K562 (cell line): Measurements from ENCODE around the gene HPCAL1. TPM values are rescaled to one million over a fixed set of nuclear protein-coding genes. Genes with fewer than 3 reads are reported as not detected.
A peak's percentile ranks its signal among the peaks of the same experiment; 100 is the strongest.

Experiments
- ATAC-seq: fragments of 200-7000 bp; cut with Tn5 transposase; 3 replicates; pipeline ENCODE4 v1.9.1; 2020; ENCODE audit warnings: moderate library complexity
- BruUV-seq: library from RNA; stranded (reverse); fragments of 400-500 nt; replicated peaks from 2 replicates; lab custom pipeline; 2021; lab: Mats Ljungman, UMichigan
- CTCF ChIA-PET: fragments of 300-600 bp; formaldehyde crosslinking; extraction: SDS; loops from one replicate; lab custom pipeline; 2021; ENCODE audit warnings: low intra/inter-chr PET ratio; lab: Yijun Ruan, JAX
- POLR2A ChIA-PET: fragments of 300-600, 350-650 bp; sonication (Branson Sonifier 250); formaldehyde crosslinking; extraction: SDS; loops from one replicate; lab custom pipeline; 2021; ENCODE audit warnings: antibody characterized with exemption, inconsistent platforms; lab: Yijun Ruan, JAX
- DNase-seq, 4 experiments: peaks; one replicate each; pipeline versions ENCODE4 v3.0.0 to v3.0.0-alpha.2; 2011 to 2018; ENCODE audit warnings: low spot score in 3 of 4, mixed read lengths in 3 of 4; ENCODE audit errors: extremely low read depth in 1 of 4
- FAIRE-seq: peaks from 2 replicates; lab custom pipeline; 2011; peaks lifted over from hg19 to GRCh38; lab: Jason Lieb, UNC
- H2AFZ ChIP-seq: 2 replicates; pipeline ENCODE4 v1.6.0; 2011; ENCODE audit warnings: low read depth, low read length, control low read depth, inconsistent platforms
- H3K27ac ChIP-seq: fragments of 200-600 bp; 3 replicates; pipeline ENCODE4 v1.8.0; 2011; ENCODE audit warnings: low read depth, mild to moderate bottlenecking, control low read depth, inconsistent platforms, low read length, moderate library complexity, mixed read lengths; ENCODE audit errors: extremely low read depth
- H3K27me3 ChIP-seq, 2 experiments: fragments of 300-600 bp in 1 of 2; 2 replicates in 1 of 2; 3 replicates in 1 of 2; pipeline versions ENCODE4 v1.6.0 to v1.8.0; 2011; ENCODE audit warnings: inconsistent platforms in 2 of 2, low read length in 2 of 2, mild to moderate bottlenecking in 1 of 2, mixed read lengths in 1 of 2, moderate library complexity in 1 of 2; ENCODE audit not compliant: control insufficient read depth in 2 of 2, insufficient read depth in 2 of 2
- H3K36me3 ChIP-seq: fragments of 300-600 bp; 3 replicates; pipeline ENCODE4 v1.8.0; 2011; ENCODE audit warnings: mild to moderate bottlenecking, low read length, inconsistent platforms; ENCODE audit not compliant: control insufficient read depth, insufficient read depth
- H3K4me1 ChIP-seq, 2 experiments: fragments of 200-600 bp in 1 of 2; replicated peaks in 1 of 2; 2 replicates in 1 of 2; 3 replicates in 1 of 2; pipeline versions ENCODE4 v1.5.1 to v1.8.0; 2011; ENCODE audit warnings: inconsistent platforms in 2 of 2, low read length in 2 of 2, mild to moderate bottlenecking in 1 of 2, mixed read lengths in 1 of 2, moderate library complexity in 1 of 2; ENCODE audit not compliant: control insufficient read depth in 2 of 2, insufficient read depth in 2 of 2
- H3K4me2 ChIP-seq: 2 replicates; pipeline ENCODE4 v1.6.1; 2011; ENCODE audit warnings: low read length, control low read depth, inconsistent platforms, mixed read lengths; ENCODE audit not compliant: insufficient read depth
- H3K4me3 ChIP-seq: fragments of 200-600 bp; sonication (generic), shearing (Covaris generic); 2 replicates; pipeline ENCODE4 v1.5.1; 2016; ENCODE audit warnings: control low read depth, inconsistent platforms
- H3K79me2 ChIP-seq: fragments of 200-600 bp; 3 replicates; pipeline ENCODE4 v1.8.0; 2011; ENCODE audit warnings: low read length, inconsistent platforms; ENCODE audit not compliant: control insufficient read depth, insufficient read depth
- H3K9ac ChIP-seq, 2 experiments: 2 replicates each; pipeline versions ENCODE4 v1.6.0 to v1.6.1; 2011; ENCODE audit warnings: low read depth in 2 of 2, low read length in 2 of 2, control low read depth in 1 of 2, inconsistent platforms in 1 of 2, mild to moderate bottlenecking in 1 of 2, mixed read lengths in 1 of 2; ENCODE audit not compliant: insufficient read depth in 1 of 2
- H3K9me1 ChIP-seq: one replicate; pipeline ENCODE4 v1.6.0; 2011; ENCODE audit warnings: inconsistent platforms, mild to moderate bottlenecking, low read length, moderate library complexity; ENCODE audit not compliant: control insufficient read depth, insufficient read depth
- H3K9me3 ChIP-seq: replicated peaks from 2 replicates; pipeline ENCODE4 v1.5.1; 2011; ENCODE audit warnings: low read depth, low read length, inconsistent platforms; ENCODE audit not compliant: control insufficient read depth, insufficient read depth
- H4K20me1 ChIP-seq: replicated peaks from 2 replicates; pipeline ENCODE4 v1.6.1; 2011; ENCODE audit warnings: low read length, inconsistent platforms, mixed read lengths; ENCODE audit not compliant: control insufficient read depth, insufficient read depth
- ATF1 ChIP-seq, 2 experiments: fragments of 450-650 bp in 1 of 2; IDR thresholded peaks; 2 replicates each; pipeline ENCODE4 v1.6.1; 2016; ENCODE audit warnings: missing compliant biosample characterization in 1 of 2, missing genetic modification characterization in 1 of 2
- CHD2 ChIP-seq: IDR thresholded peaks from 2 replicates; pipeline ENCODE4 v1.6.1; 2011; ENCODE audit warnings: low read depth, low read length
- EP400 ChIP-seq: fragments of 450-650 bp; IDR thresholded peaks from 2 replicates; pipeline ENCODE4 v1.6.1; 2017; ENCODE audit warnings: antibody characterized with exemption, mild to moderate bottlenecking, moderate library complexity
- GTF2F1 ChIP-seq: IDR thresholded peaks from 2 replicates; pipeline ENCODE4 v1.6.1; 2011; ENCODE audit warnings: low read depth, low read length, improper control_type of control experiment
- MTA2 ChIP-seq: fragments of 450-650 bp; IDR thresholded peaks from 2 replicates; pipeline ENCODE4 v1.6.1; 2016; ENCODE audit warnings: low read depth
- MYC ChIP-seq, 2 experiments: fragments of 250-450 bp in 1 of 2; sonication (Bioruptor Pico) in 1 of 2; IDR thresholded peaks; 2 replicates each; pipeline versions ENCODE4 v1.5.1 to v1.6.1; 2012 to 2021; ENCODE audit warnings: low read depth in 2 of 2, borderline replicate concordance in 1 of 2, improper control_type of control experiment in 1 of 2, low read length in 1 of 2, mild to moderate bottlenecking in 1 of 2, moderate library complexity in 1 of 2
- SFPQ ChIP-seq: fragments of 200-400 bp; formaldehyde crosslinking; IDR thresholded peaks from 2 replicates; pipeline ENCODE4 v1.6.1; 2017; ENCODE audit warnings: mild to moderate bottlenecking, low read depth, low read length, moderate library complexity
- SREBF2 ChIP-seq: sonication (generic); formaldehyde crosslinking; IDR thresholded peaks from 2 replicates; pipeline ENCODE4 v1.4.0; 2020; ENCODE audit warnings: mild to moderate bottlenecking, missing genetic modification reagents
- TAF1 ChIP-seq: IDR thresholded peaks from 2 replicates; pipeline ENCODE4 v1.6.1; 2011; ENCODE audit warnings: mild to moderate bottlenecking, low read length, moderate library complexity; ENCODE audit not compliant: insufficient read depth, control insufficient read depth, severe bottlenecking; ENCODE audit errors: extremely low read depth
- ZNF347 ChIP-seq: fragments of 450-650 bp; formaldehyde crosslinking; IDR thresholded peaks from 2 replicates; pipeline ENCODE4 v1.4.0; 2020; ENCODE audit warnings: low read depth, mild to moderate bottlenecking, moderate library complexity
- ZNF717 ChIP-seq: fragments of 250-450 bp; sonication (Bioruptor Pico); IDR thresholded peaks from 2 replicates; pipeline ENCODE4 v1.5.0; 2021
- ZNF75A ChIP-seq: fragments of 450-650 bp; formaldehyde crosslinking; IDR thresholded peaks from 2 replicates; pipeline ENCODE4 v1.4.0; 2020; ENCODE audit warnings: mild to moderate bottlenecking
- WGBS: fragments of 100-300 bp; shearing (Covaris generic); methylation state at CpG from one replicate; pipeline ENCODE4 v1.1.6; 2016; ENCODE audit warnings: low coverage, mixed read lengths; ENCODE audit not compliant: insufficient coverage; ENCODE audit errors: missing lambda C conversion rate; 5-methylcytosine and 5-hydroxymethylcytosine counted together
- in situ Hi-C: fragments of 300-500 bp; cut with MboI; formaldehyde crosslinking; loops from 4 replicates; pipeline ENCODE4 v1.15.0; 2018; ENCODE audit warnings: inconsistent platforms, mixed read lengths
- intact Hi-C: fragments of 100-400 bp; cut with micrococcal nuclease; formaldehyde crosslinking; loops from 2 replicates; pipeline ENCODE4 v1.14.2; 2022
- polyA plus RNA-seq, 8 experiments: library from polyadenylated mRNA; depleted of rRNA in 4 of 8; stranded (reverse) in 5 of 8; unstranded in 3 of 8; fragments of >200 nt; fragmentation: Nextera tagmentation in 2 of 8; fragmentation: Illumina TruSeq in 1 of 8; extraction: Ambion mirVana in 2 of 8; extraction: Trizol in 1 of 8; gene quantifications; 2 replicates each; pipeline versions ENCODE4 v1.2.1 to v1.2.3, GENCODE V29; 2011 to 2014; ENCODE audit warnings: inconsistent platforms in 1 of 8, missing spikeins in 1 of 8
- total RNA-seq, 7 experiments: library from RNA; depleted of rRNA in 6 of 7; stranded (reverse); fragments of >200 nt in 6 of 7; fragmentation: Illumina TruSeq in 2 of 7; extraction: Trizol in 2 of 7; gene quantifications; 2 replicates each; pipeline versions ENCODE4 v1.2.1 to v1.2.3, GENCODE V29; 2011 to 2021; ENCODE audit warnings: low replicate concordance in 1 of 7
- TF ChIP-seq, protein P1 (sequence below): fragments of 250-450 bp; sonication (Bioruptor Pico); IDR thresholded peaks from 2 replicates; pipeline ENCODE4 v1.5.0; 2021; ENCODE audit warnings: mild to moderate bottlenecking, borderline replicate concordance

HPCAL1 gene
- total and polyA plus RNA-seq, 9 of the 15 experiments (the other 6 are each of a cell fraction or from before 2014, with no cell fraction given) = 2.7 to 65.5 (median 23.9) TPM

DNA sequence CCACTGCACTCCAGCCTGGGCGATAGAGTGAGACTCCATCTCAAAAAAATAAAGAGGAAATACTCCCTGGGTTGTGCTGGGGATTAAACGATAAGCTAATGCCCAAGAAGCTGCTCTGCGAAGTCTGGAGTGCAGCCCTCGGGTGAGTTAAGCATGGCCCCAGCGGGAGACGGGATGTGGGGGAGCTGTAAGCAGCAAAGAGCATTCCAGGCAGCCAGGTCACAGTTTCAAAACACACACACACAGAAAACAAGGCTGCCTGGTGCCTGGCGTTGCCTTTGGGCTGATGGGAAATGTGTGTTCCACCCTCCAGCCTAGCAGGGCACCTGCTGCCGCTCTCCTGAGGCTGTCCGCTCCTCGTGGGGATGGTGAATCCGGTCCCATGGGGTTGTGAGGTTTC is 121.3 kb downstream of the HPCAL1 start:
- POLR2A ChIA-PET = interaction anchor here (0.6 to 1.5 kb wide), 3 partner anchors 9 to 23 kb away, joined by 3 to 5 read pairs (median 3); no protein-coding TSS in a partner anchor
- Histone ChIP-seq H4K20me1 (0 out of 2 replicates have a peak, but pooled peaks cover 3% of the 10 kb centered on the region), H3K4me2 (no peak overlapping the region), H3K4me1 (peaks cover 0 to 8% of the 10 kb centered on the region in 2 experiments; a peak in 2 of 5 replicates), H3K27me3 (no peaks in the 10 kb centered on the region), H3K79me2 (no peaks in the 10 kb centered on the region), H3K9me1 (no peaks in the 10 kb centered on the region), H3K36me3 (peaks cover 33% of the 10 kb centered on the region; the same call in 2 of the 3 replicates), H2AFZ (no peak overlapping the region), H3K9me3 (no peaks in the 10 kb centered on the region), H3K4me3 (no peak overlapping the region), H3K9ac (peak overlapping the region in 1 of 2 experiments; percentile 36; a peak in 2 of 4 replicates), H3K27ac (no peak overlapping the region)
- no TSS peak for BruUV-seq
- intact Hi-C loops = no loop called here
- no peak for ATAC-seq
- no peak for TF ChIP-seq ATF1 (CRISPR knock-in tag; IDR thresholded peaks at IDR 0.05)
- TF ChIP-seq ATF1 (tag; IDR thresholded peaks at IDR 0.05) = no peak
- TF ChIP-seq ZNF75A (CRISPR knock-in tag) = no peak
- no peak for TF ChIP-seq GTF2F1
- TF ChIP-seq ZNF347 (CRISPR knock-in tag) = no peak
- TF ChIP-seq SFPQ = no peak
- no peak for TF ChIP-seq ZNF717 (CRISPR knock-in tag)
- TF ChIP-seq SREBF2 (CRISPR knock-in tag) = no peak
- TF ChIP-seq TAF1 = no peak
- TF ChIP-seq, protein P1, sequence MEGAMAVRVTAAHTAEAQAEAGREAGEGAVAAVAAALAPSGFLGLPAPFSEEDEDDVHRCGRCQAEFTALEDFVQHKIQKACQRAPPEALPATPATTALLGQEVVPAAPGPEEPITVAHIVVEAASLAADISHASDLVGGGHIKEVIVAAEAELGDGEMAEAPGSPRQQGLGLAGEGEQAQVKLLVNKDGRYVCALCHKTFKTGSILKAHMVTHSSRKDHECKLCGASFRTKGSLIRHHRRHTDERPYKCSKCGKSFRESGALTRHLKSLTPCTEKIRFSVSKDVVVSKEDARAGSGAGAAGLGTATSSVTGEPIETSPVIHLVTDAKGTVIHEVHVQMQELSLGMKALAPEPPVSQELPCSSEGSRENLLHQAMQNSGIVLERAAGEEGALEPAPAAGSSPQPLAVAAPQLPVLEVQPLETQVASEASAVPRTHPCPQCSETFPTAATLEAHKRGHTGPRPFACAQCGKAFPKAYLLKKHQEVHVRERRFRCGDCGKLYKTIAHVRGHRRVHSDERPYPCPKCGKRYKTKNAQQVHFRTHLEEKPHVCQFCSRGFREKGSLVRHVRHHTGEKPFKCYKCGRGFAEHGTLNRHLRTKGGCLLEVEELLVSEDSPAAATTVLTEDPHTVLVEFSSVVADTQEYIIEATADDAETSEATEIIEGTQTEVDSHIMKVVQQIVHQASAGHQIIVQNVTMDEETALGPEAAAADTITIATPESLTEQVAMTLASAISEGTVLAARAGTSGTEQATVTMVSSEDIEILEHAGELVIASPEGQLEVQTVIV (CRISPR knock-in tag) = no peak
- no peak for TF ChIP-seq MTA2
- no peak for TF ChIP-seq MYC (IDR thresholded peaks at IDR 0.05; ENCODE audit: low read depth, low read length)
- TF ChIP-seq MYC (CRISPR knock-in tag; IDR thresholded peaks at IDR 0.05; ENCODE audit: borderline replicate concordance, low read depth) = no peak
- TF ChIP-seq EP400 = no peak
- no peak for TF ChIP-seq CHD2
- FAIRE-seq = no peak
- DNase-seq = no peak
- CTCF ChIA-PET = no interaction called here
- 86% methylated on average over 10 of the region's 11 CpGs for WGBS
- in situ Hi-C loops = loop anchor here (25.0 kb wide), 1 partner anchor 162 kb away; no protein-coding TSS in a partner anchor
